ENCODE data around the gene HMGB4. TPM values are rescaled to one million over a fixed set of nuclear protein-coding genes. Genes with fewer than 3 reads are reported as not detected.

Gene HMGB4
- total RNA-seq, 3 donors from 2014 or later (not counting 1 experiment from before 2014, with no cell fraction given): not detected

DNA sequence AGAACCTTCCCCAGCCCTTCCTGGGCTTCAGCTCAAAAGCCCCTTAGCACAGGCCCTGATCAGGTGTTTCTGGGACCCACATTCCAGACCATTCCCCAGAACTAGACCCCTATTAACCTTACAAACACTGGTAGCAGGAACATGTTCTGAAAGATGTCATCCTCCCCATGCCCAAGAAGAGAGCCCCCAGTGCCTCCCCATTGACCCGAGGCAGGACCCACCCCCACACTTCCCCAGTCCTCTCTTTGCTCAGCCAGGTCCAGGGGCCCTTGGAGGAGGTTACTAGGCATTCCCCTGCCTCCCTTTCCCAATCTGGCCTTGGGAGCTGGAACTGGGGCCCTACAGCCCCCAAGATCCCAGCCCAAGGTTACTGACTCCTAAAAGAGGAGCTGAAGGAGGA is 38.9 kb upstream of the HMGB4 start:
- 73% methylated on average over 1 of the region's 1 CpG for WGBS (ENCODE audit: insufficient coverage)
- Histone ChIP-seq H3K4me1 (ENCODE audit: control insufficient read depth, insufficient read depth, low read length) (no peaks in the 10 kb centered on the region), H3K4me3 (ENCODE audit: low read length) (no peak overlapping the region), H3K27me3 (ENCODE audit: control insufficient read depth, insufficient read depth, low read length) (no peaks in the 10 kb centered on the region), H3K27ac (ENCODE audit: low read length) (no peak overlapping the region), H3K36me3 (ENCODE audit: control insufficient read depth, insufficient read depth, low read length) (no peaks in the 10 kb centered on the region), H3K9me3 (ENCODE audit: control insufficient read depth, insufficient read depth, low read length) (no peaks in the 10 kb centered on the region)
- intact Hi-C loops (cut with micrococcal nuclease): no loop called here
- Mint-ChIP-seq H3K36me3 (no peaks in the 10 kb centered on the region), H3K4me3 (no peak overlapping the region), H3K27ac (no peak overlapping the region), H3K9me3 (no peaks in the 10 kb centered on the region), H3K4me1 (no peaks in the 10 kb centered on the region), H3K27me3 (ENCODE audit: low read depth in 2 of 2) (peaks cover 6 to 8% of the 10 kb centered on the region in 2 donors)
- no peak for TF ChIP-seq CTCF (IDR thresholded peaks at IDR 0.05)
- DNase-seq: no peak
- no peak for ATAC-seq

GRCh38 chr1:33825506-33825905 is 38.4 kb upstream of the HMGB4 start:
- H3K27me3 Mint-ChIP-seq (ENCODE audit: low read depth in 2 of 2): peaks cover 6 to 8% of the 10 kb centered on the region in 2 donors
- no peak overlapping the region for H3K27ac ChIP-seq (ENCODE audit: low read length)
- no peaks in the 10 kb centered on the region for H3K4me1 Mint-ChIP-seq
- TF ChIP-seq CTCF (IDR thresholded peaks at IDR 0.05): no peak
- no peaks in the 10 kb centered on the region for H3K27me3 ChIP-seq (ENCODE audit: control insufficient read depth, insufficient read depth, low read length)
- no peak for ATAC-seq
- 89% methylated on average over 10 of the region's 10 CpGs for WGBS (ENCODE audit: insufficient coverage)
- no peaks in the 10 kb centered on the region for H3K36me3 Mint-ChIP-seq
- DNase-seq: no peak
- no peaks in the 10 kb centered on the region for H3K9me3 ChIP-seq (ENCODE audit: control insufficient read depth, insufficient read depth, low read length)
- no peaks in the 10 kb centered on the region for H3K9me3 Mint-ChIP-seq
- no peaks in the 10 kb centered on the region for H3K4me1 ChIP-seq (ENCODE audit: control insufficient read depth, insufficient read depth, low read length)
- H3K27ac Mint-ChIP-seq: no peak overlapping the region
- intact Hi-C loops (cut with micrococcal nuclease): no loop called here
- H3K36me3 ChIP-seq (ENCODE audit: control insufficient read depth, insufficient read depth, low read length): no peaks in the 10 kb centered on the region
- H3K4me3 Mint-ChIP-seq: no peak overlapping the region
- no peak overlapping the region for H3K4me3 ChIP-seq (ENCODE audit: low read length)

GRCh38 chr1:33826311-33826710 is 37.6 kb upstream of the HMGB4 start:
- Histone ChIP-seq H3K27ac (ENCODE audit: low read length) (no peak overlapping the region), H3K4me1 (ENCODE audit: control insufficient read depth, insufficient read depth, low read length) (no peaks in the 10 kb centered on the region), H3K9me3 (ENCODE audit: control insufficient read depth, insufficient read depth, low read length) (no peaks in the 10 kb centered on the region), H3K36me3 (ENCODE audit: control insufficient read depth, insufficient read depth, low read length) (no peaks in the 10 kb centered on the region), H3K27me3 (ENCODE audit: control insufficient read depth, insufficient read depth, low read length) (no peaks in the 10 kb centered on the region), H3K4me3 (ENCODE audit: low read length) (no peak overlapping the region)
- intact Hi-C loops (cut with micrococcal nuclease): no loop called here
- no peak overlapping the region for H3K4me3 Mint-ChIP-seq
- H3K4me1 Mint-ChIP-seq: no peaks in the 10 kb centered on the region
- no peak for TF ChIP-seq CTCF (IDR thresholded peaks at IDR 0.05)
- no peaks in the 10 kb centered on the region for H3K9me3 Mint-ChIP-seq
- H3K27ac Mint-ChIP-seq: no peak overlapping the region
- ATAC-seq (no peak), DNase-seq (no peak)
- H3K36me3 Mint-ChIP-seq: no peaks in the 10 kb centered on the region
- peaks cover 6 to 8% of the 10 kb centered on the region in 2 donors for H3K27me3 Mint-ChIP-seq (ENCODE audit: low read depth in 2 of 2)

- Histone ChIP-seq H3K4me3 (ENCODE audit: low read length) (no peak overlapping the region), H3K9me3 (ENCODE audit: control insufficient read depth, insufficient read depth, low read length) (no peaks in the 10 kb centered on the region), H3K4me1 (ENCODE audit: control insufficient read depth, insufficient read depth, low read length) (no peaks in the 10 kb centered on the region), H3K27me3 (ENCODE audit: control insufficient read depth, insufficient read depth, low read length) (no peaks in the 10 kb centered on the region), H3K27ac (ENCODE audit: low read length) (no peak overlapping the region), H3K36me3 (ENCODE audit: control insufficient read depth, insufficient read depth, low read length) (no peaks in the 10 kb centered on the region)
- 86% methylated on average over 5 of the region's 5 CpGs for WGBS (ENCODE audit: insufficient coverage)
- ATAC-seq (no peak), DNase-seq (no peak)
- no peak overlapping the region for H3K27ac Mint-ChIP-seq
- no peak overlapping the region for H3K4me3 Mint-ChIP-seq
- intact Hi-C loops (cut with micrococcal nuclease): no loop called here
- no peaks in the 10 kb centered on the region for H3K9me3 Mint-ChIP-seq
- no peaks in the 10 kb centered on the region for H3K4me1 Mint-ChIP-seq
- no peak for TF ChIP-seq CTCF (IDR thresholded peaks at IDR 0.05)
- H3K27me3 Mint-ChIP-seq (ENCODE audit: low read depth in 2 of 2): peaks cover 4 to 8% of the 10 kb centered on the region in 2 donors
- no peaks in the 10 kb centered on the region for H3K36me3 Mint-ChIP-seq
These were observed 37.2 kb upstream of the HMGB4 start for GRCh38 chr1:33826711-33827110.
